Hepatocyte (in vitro differentiated cells): ENCODE results near the gene ACSS1. TPM values are rescaled to one million over a fixed set of nuclear protein-coding genes. Genes with fewer than 3 reads are reported as not detected.

ENCODE experiments used
- DNase-seq: peaks from one replicate; pipeline ENCODE4 v3.0.0-alpha.2; 2016; ENCODE audit warnings: low spot score
- H2AFZ ChIP-seq: fragments of 200-600 bp; sonication (generic); 2 replicates; pipeline ENCODE4 v1.6.0; 2016; ENCODE audit warnings: antibody characterized with exemption, mild to moderate bottlenecking
- H3K27ac ChIP-seq: fragments of 200-600 bp; sonication (generic); 2 replicates; pipeline ENCODE4 v1.5.1; 2016; ENCODE audit warnings: mild to moderate bottlenecking
- H3K27me3 ChIP-seq: fragments of 200-600 bp; sonication (generic); 2 replicates; pipeline ENCODE4 v1.6.1; 2016
- H3K36me3 ChIP-seq: fragments of 200-600 bp; sonication (generic); replicated peaks from 2 replicates; pipeline ENCODE4 v1.5.1; 2016; ENCODE audit warnings: low read depth; ENCODE audit not compliant: insufficient read depth
- H3K4me1 ChIP-seq: fragments of 200-600 bp; sonication (generic); 2 replicates; pipeline ENCODE4 v1.5.1; 2016; ENCODE audit warnings: mild to moderate bottlenecking, moderate library complexity; ENCODE audit not compliant: insufficient read depth
- H3K4me2 ChIP-seq: fragments of 200-600 bp; sonication (generic); 2 replicates; pipeline ENCODE4 v1.6.0; 2016
- H3K4me3 ChIP-seq: fragments of 200-600 bp; sonication (generic); 2 replicates; pipeline ENCODE4 v1.5.1; 2016; ENCODE audit warnings: mild to moderate bottlenecking
- H3K79me2 ChIP-seq: fragments of 200-600 bp; sonication (generic); 2 replicates; pipeline ENCODE4 v1.6.0; 2017; ENCODE audit warnings: mild to moderate bottlenecking
- H3K9me2 ChIP-seq: fragments of 200-600 bp; sonication (generic); replicated peaks from 2 replicates; pipeline ENCODE4 v1.6.0; 2017; ENCODE audit warnings: mild to moderate bottlenecking; ENCODE audit not compliant: insufficient read depth
- H3K9me3 ChIP-seq: fragments of 200-600 bp; sonication (generic); 2 replicates; pipeline ENCODE4 v1.5.1; 2016; ENCODE audit warnings: low read depth, mild to moderate bottlenecking
- H4K20me1 ChIP-seq: fragments of 200-600 bp; sonication (generic); 2 replicates; pipeline ENCODE4 v1.6.0; 2016; ENCODE audit warnings: mild to moderate bottlenecking; ENCODE audit not compliant: insufficient read depth, poor library complexity, severe bottlenecking
- CTCF ChIP-seq: fragments of 200-600 bp; sonication (generic); IDR thresholded peaks from 2 replicates; pipeline ENCODE4 v1.5.1; 2016; ENCODE audit warnings: antibody characterized with exemption, mild to moderate bottlenecking; ENCODE audit not compliant: poor library complexity
- EZH2 ChIP-seq: fragments of 200-600 bp; sonication (generic); IDR thresholded peaks from 2 replicates; pipeline ENCODE4 v1.6.1; 2016; ENCODE audit warnings: antibody characterized with exemption, mild to moderate bottlenecking, borderline replicate concordance
- EZH2phosphoT487 ChIP-seq: fragments of 200-600 bp; sonication (generic); IDR thresholded peaks from one replicate; pipeline ENCODE4 v1.6.1; 2018; ENCODE audit warnings: antibody characterized with exemption, mild to moderate bottlenecking, low read depth, moderate library complexity; ENCODE audit not compliant: unreplicated experiment, severe bottlenecking
- WGBS: methylation state at CpG from one replicate; pipeline ENCODE4 v1.1.6; 2016; ENCODE audit warnings: low lambda C conversion rate; ENCODE audit errors: missing lambda C conversion rate; 5-methylcytosine and 5-hydroxymethylcytosine counted together
- polyA plus RNA-seq: library from polyadenylated mRNA; unstranded; fragments of >200 nt; fragmentation: Nextera tagmentation; extraction: Ambion mirVana; gene quantifications from 2 replicates; pipeline ENCODE4 v1.2.1, GENCODE V29; 2016
- total RNA-seq: library from RNA; depleted of rRNA; stranded (reverse); fragments of >200 nt; gene quantifications from 2 replicates; pipeline ENCODE4 v1.2.3, GENCODE V29; 2014

Gene ACSS1
- total and polyA plus RNA-seq, 2 experiments from 2014 or later = 20.5 to 37.7 TPM

- H4K20me1 ChIP-seq = no peaks in the 10 kb centered on the region
- over 99% methylated on average over 8 of the region's 8 CpGs for WGBS
- no peaks in the 10 kb centered on the region for H3K27me3 ChIP-seq
- no peaks in the 10 kb centered on the region for H3K9me3 ChIP-seq
- no peak overlapping the region for H3K27ac ChIP-seq
- H3K36me3 ChIP-seq = peaks cover 6% of the 10 kb centered on the region
- no peak overlapping the region for H2AFZ ChIP-seq
- no peak for DNase-seq
- no peaks in the 10 kb centered on the region for H3K9me2 ChIP-seq
- H3K4me1 ChIP-seq = no peaks in the 10 kb centered on the region
- no peak overlapping the region for H3K4me2 ChIP-seq
- TF ChIP-seq EZH2phosphoT487 (no peak), EZH2 (no peak), CTCF (no peak)
- H3K79me2 ChIP-seq = peaks cover 15% of the 10 kb centered on the region
- no peak overlapping the region for H3K4me3 ChIP-seq
Observed at GRCh38 chr20:24978513-24978912, 79.4 kb downstream of the ACSS1 start.

GRCh38 chr20:24977797-24978196, 80.1 kb downstream of the ACSS1 start:
- no peaks in the 10 kb centered on the region for H3K9me2 ChIP-seq
- H3K4me3 ChIP-seq = no peak overlapping the region
- no peak for TF ChIP-seq CTCF
- no peak for TF ChIP-seq EZH2
- no peak for TF ChIP-seq EZH2phosphoT487
- H3K27ac ChIP-seq = no peak overlapping the region
- WGBS = 88% methylated on average over 3 of the region's 3 CpGs
- no peak overlapping the region for H3K4me2 ChIP-seq
- peaks cover 9% of the 10 kb centered on the region for H3K79me2 ChIP-seq
- no peaks in the 10 kb centered on the region for H3K9me3 ChIP-seq
- H2AFZ ChIP-seq = no peak overlapping the region
- H4K20me1 ChIP-seq = no peaks in the 10 kb centered on the region
- DNase-seq = no peak
- no peaks in the 10 kb centered on the region for H3K4me1 ChIP-seq
- H3K36me3 ChIP-seq = peaks cover 6% of the 10 kb centered on the region
- H3K27me3 ChIP-seq = no peaks in the 10 kb centered on the region

- Histone ChIP-seq H2AFZ (no peak overlapping the region), H3K9me2 (no peaks in the 10 kb centered on the region), H3K4me1 (no peaks in the 10 kb centered on the region), H3K4me3 (no peak overlapping the region), H3K27me3 (no peaks in the 10 kb centered on the region), H3K27ac (no peak overlapping the region), H3K36me3 (peaks cover 6% of the 10 kb centered on the region), H3K79me2 (peaks cover 7% of the 10 kb centered on the region), H3K9me3 (no peaks in the 10 kb centered on the region), H3K4me2 (no peak overlapping the region), H4K20me1 (no peaks in the 10 kb centered on the region)
- WGBS = 100% methylated on average over 1 of the region's 1 CpG
- DNase-seq = no peak
- TF ChIP-seq EZH2phosphoT487 (no peak), EZH2 (no peak)
Observed at GRCh38 chr20:24977336-24977735, 80.6 kb downstream of the ACSS1 start.

GRCh38 chr20:24972341-24972740, 85.6 kb downstream of the ACSS1 start:
- 95% methylated on average over 2 of the region's 2 CpGs for WGBS
- TF ChIP-seq EZH2phosphoT487 (no peak), CTCF (no peak), EZH2 (no peak)

More at GRCh38 chr20:24972341-24972740, 85.6 kb downstream of the ACSS1 start:
- Histone ChIP-seq H3K79me2 (peaks cover 7% of the 10 kb centered on the region), H3K4me3 (no peak overlapping the region), H4K20me1 (no peaks in the 10 kb centered on the region), H3K27ac (no peak overlapping the region), H2AFZ (no peak overlapping the region), H3K4me2 (no peak overlapping the region), H3K27me3 (no peaks in the 10 kb centered on the region), H3K4me1 (no peaks in the 10 kb centered on the region), H3K9me2 (no peaks in the 10 kb centered on the region), H3K36me3 (peaks cover 6% of the 10 kb centered on the region), H3K9me3 (no peaks in the 10 kb centered on the region)
- no peak for DNase-seq
